ENCODE data around the gene MYO18B. TPM values are rescaled to one million over a fixed set of nuclear protein-coding genes. Genes with fewer than 3 reads are reported as not detected.

The MYO18B gene
- total RNA-seq, 1 donor from 2014 or later: 12.0 TPM

DNA sequence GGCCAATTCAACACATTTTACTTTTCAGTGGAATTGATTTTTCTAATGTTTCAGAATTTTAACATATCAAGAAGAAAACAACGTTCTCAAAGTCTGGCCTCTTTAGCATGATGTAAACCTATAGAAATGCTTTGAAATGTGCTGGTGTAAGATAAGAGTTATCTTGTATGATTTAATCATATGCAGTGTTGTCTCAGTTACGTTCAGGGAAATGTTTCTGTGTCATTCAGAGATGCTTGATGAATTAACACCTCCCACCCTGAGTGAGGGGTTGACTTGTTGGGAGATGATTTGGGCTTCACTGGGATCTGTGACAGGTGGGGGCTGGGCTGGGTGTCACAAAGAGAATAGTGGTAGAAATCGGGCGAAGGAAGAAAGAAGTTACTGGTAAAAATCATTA lies 15.7 kb upstream of the MYO18B start:
- H3K4me1 ChIP-seq: no peaks in the 10 kb centered on the region
- intact Hi-C loops (cut with DNase I): no loop called here
- no peak overlapping the region for H3K4me3 ChIP-seq
- no peak overlapping the region for H3K27ac ChIP-seq
- no peak for DNase-seq (ENCODE audit: low spot score in 2 of 2)
- TF ChIP-seq CTCF (IDR thresholded peaks at IDR 0.05): no peak
- no peaks in the 10 kb centered on the region for H3K9me3 ChIP-seq
- peaks cover 0 to 4% of the 10 kb centered on the region in 2 donors for H3K36me3 ChIP-seq
- H3K27me3 ChIP-seq: no peaks in the 10 kb centered on the region

GRCh38 chr22:25728071-25728470 lies 13.9 kb upstream of the MYO18B start:
- Histone ChIP-seq H3K4me3 (no peak overlapping the region), H3K9me3 (no peaks in the 10 kb centered on the region), H3K36me3 (no peaks in the 10 kb centered on the region), H3K27me3 (no peaks in the 10 kb centered on the region), H3K4me1 (no peaks in the 10 kb centered on the region), H3K27ac (no peak overlapping the region)
- intact Hi-C loops (cut with DNase I): no loop called here
- TF ChIP-seq CTCF (IDR thresholded peaks at IDR 0.05): no peak
- DNase-seq (ENCODE audit: low spot score in 2 of 2): no peak

GRCh38 chr22:25729016-25729995 lies 12.7 kb upstream of the MYO18B start:
- Histone ChIP-seq H3K36me3 (no peaks in the 10 kb centered on the region), H3K4me1 (no peaks in the 10 kb centered on the region), H3K4me3 (no peak overlapping the region), H3K27me3 (no peaks in the 10 kb centered on the region), H3K9me3 (no peaks in the 10 kb centered on the region), H3K27ac (no peak overlapping the region)
- intact Hi-C loops (cut with DNase I): no loop called here
- DNase-seq (ENCODE audit: low spot score in 2 of 2): no peak
- TF ChIP-seq CTCF (IDR thresholded peaks at IDR 0.05): no peak

- intact Hi-C loops (cut with DNase I): no loop called here
- TF ChIP-seq CTCF (IDR thresholded peaks at IDR 0.05): no peak
- no peak for DNase-seq (ENCODE audit: low spot score in 2 of 2)
- H3K4me1 ChIP-seq: no peaks in the 10 kb centered on the region
- H3K27me3 ChIP-seq: no peaks in the 10 kb centered on the region
- no peaks in the 10 kb centered on the region for H3K9me3 ChIP-seq
- H3K36me3 ChIP-seq: no peaks in the 10 kb centered on the region
- no peak overlapping the region for H3K4me3 ChIP-seq
- H3K27ac ChIP-seq: no peak overlapping the region
These were observed 6.3 kb upstream of the MYO18B start for GRCh38 chr22:25735650-25736049.

GRCh38 chr22:25736378-25737011 lies 5.5 kb upstream of the MYO18B start:
- no peak overlapping the region for H3K4me3 ChIP-seq
- H3K36me3 ChIP-seq: no peaks in the 10 kb centered on the region
- no peak for TF ChIP-seq CTCF (IDR thresholded peaks at IDR 0.05)
- intact Hi-C loops (cut with DNase I): no loop called here
- no peaks in the 10 kb centered on the region for H3K9me3 ChIP-seq
- no peaks in the 10 kb centered on the region for H3K4me1 ChIP-seq
- no peaks in the 10 kb centered on the region for H3K27me3 ChIP-seq
- DNase-seq (ENCODE audit: low spot score in 2 of 2): no peak
- no peak overlapping the region for H3K27ac ChIP-seq

All from ascending aorta (tissue), 2 donors.